Activated T-cell treated with anti-CD3 and anti-CD28 coated beads for 4 hours (primary cell): ENCODE results near the gene CATSPERZ.

Experiments used
- DNase-seq: peaks from one replicate; pipeline ENCODE4 v3.0.0-alpha.2; 2020

The CATSPERZ gene

DNA sequence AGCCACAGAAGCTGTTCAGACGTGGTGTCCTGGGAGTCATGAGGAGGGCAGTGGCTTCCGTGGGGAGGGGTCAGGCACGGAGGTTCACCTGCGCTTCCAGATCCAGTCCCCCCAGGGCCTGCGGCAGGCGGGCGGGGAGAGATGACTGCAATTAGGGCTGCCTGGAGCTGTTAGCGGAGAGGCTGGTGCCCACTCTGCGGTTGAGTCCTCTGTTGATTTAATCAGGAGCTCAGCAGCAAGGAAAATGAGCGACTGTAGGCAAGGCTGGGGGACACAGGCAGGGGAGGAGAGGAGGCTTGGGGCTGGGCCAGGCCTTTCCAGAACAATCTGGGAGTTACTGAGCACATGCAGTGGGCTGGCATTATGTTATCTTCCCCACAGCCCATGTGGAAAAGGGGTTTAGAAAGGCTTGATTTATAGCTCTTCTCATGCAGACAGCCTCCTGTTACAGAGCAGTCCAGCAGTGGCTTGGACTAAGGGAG is 35.7 kb upstream of the CATSPERZ start:
- DNase-seq: no peak

DNA sequence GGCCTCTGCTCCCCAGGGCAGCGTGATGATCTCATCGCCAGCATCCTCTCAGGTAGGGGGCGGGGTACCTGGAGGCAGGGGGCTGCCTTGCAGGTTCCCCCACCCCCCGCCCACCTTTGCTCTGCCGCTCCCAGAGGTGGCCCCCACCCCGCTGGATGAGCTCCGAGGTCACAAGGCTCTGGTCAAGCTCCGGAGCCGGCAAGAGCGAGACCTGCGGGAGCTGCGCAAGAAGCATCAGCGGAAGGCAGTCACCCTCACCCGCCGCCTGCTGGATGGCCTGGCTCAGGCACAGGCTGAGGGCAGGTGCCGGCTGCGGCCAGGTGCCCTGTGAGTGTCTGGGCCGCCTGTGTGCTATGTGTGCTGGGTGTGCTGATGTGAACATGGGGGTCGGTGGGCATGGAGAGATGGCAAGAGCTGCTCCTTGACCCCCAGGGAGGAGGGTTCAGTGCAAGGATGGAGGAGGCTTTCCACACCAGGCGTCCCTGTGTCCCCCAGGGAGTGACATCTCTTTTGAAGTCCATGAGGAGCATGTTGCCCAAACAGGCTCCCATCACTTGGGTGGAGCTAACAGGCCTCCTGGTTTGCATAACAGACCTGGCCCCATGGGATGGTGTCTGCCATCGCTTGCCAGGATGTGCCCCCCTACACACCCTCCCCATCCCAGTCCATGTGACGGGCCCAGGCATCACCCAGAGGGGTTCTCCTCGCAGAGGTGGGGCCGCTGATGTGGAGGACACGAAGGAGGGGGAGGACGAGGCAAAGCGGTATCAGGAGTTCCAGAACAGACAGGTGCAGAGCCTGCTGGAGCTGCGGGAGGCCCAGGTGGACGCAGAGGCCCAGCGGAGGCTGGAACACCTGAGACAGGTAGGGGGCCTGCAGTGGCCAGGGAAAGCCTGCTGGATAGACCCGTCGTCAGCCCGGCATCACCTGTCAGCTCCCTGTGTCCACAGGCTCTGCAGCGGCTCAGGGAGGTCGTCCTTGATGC is 34.7 kb upstream of the CATSPERZ start:
- no peak for DNase-seq

DNA sequence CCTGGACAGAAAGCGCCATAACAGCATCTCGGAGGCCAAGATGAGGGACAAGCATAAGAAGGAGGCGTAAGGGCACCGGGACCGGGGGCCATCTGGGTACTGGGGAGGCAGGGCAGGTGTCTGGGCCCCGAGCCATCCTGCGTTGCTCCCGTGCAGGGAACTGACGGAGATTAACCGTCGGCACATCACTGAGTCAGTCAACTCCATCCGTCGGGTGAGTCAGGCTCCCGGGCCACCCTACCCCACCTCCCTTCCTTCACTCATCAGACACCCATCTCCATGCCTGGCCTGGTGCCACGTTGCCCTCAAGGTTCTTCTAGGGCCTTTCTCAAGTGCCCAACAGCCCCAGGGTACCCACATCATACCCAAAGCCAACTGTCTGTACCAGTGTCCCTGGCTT is 33.8 kb upstream of the CATSPERZ start:
- no peak for DNase-seq

DNA sequence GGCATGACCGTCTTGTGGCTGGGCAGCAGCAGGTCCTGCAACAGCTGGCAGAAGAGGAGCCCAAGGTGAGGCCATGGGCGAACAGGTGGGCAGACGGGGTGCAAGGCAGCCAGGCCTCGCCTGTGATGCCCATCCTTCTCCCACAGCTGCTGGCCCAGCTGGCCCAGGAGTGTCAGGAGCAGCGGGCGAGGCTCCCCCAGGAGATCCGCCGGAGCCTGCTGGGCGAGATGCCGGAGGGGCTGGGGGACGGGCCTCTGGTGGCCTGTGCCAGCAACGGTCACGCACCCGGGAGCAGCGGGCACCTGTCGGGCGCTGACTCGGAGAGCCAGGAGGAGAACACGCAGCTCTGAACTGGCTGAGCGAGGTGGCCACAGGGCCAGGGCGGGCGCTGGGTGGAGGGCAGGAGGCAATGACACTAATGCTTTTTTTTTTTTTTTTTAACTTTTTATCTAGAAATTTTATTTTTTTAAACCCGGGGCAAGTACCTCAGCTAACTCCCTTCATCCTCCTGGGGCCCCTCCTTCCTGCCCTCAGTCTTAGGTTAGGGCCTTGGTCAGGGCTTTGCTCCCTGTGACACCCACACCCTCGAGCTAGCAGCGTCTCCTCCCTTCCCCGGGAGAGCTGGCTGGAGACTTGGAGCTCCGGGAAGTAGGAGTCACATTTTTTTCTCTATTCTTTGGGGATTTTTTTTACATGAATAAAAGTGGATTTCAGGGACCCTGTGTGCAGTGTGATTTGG is 32.8 kb upstream of the CATSPERZ start:
- DNase-seq: no peak

DNA sequence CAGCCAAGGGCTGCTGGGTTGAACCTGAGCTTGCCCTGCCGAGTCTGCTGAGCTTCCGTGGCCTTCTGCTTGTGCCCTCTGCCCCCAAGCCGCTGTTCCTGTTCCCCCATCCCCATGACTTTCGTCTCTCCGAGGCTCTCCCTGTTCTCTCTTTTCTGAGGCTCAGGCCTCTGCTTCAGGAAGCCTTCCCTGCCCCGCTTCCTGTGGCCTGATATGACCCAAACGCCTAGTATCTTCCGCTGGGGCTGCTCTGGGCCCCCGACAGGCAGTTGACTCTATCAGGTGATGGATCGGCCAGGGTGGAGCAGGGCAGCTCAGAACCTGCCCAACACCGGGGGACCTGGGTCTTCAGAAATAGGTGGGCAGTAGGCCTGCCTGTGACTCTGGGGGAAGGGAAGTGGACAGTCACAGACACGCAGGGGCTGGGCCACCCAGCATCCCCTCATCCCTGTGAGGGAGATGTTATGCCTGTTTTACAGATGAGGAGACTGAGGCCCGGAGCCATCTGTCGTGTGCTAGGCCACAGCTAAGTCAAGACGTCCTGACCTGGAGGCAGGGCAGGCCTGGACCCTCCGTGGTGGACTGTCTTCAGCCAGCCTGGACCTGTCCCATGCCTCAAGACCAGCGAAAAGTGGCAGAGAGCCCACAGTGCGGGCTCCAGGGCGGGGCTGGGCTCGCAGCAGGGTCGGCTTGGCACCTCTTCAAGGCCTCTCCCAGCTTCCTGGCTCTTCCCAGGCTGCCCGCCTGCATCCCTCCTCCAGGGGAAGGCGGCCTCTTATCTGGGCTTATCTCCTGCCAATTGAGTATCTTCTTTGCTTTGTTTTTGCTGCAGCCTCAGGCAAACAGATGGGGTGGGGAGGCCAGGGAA is 31.9 kb upstream of the CATSPERZ start:
- DNase-seq: no peak

DNA sequence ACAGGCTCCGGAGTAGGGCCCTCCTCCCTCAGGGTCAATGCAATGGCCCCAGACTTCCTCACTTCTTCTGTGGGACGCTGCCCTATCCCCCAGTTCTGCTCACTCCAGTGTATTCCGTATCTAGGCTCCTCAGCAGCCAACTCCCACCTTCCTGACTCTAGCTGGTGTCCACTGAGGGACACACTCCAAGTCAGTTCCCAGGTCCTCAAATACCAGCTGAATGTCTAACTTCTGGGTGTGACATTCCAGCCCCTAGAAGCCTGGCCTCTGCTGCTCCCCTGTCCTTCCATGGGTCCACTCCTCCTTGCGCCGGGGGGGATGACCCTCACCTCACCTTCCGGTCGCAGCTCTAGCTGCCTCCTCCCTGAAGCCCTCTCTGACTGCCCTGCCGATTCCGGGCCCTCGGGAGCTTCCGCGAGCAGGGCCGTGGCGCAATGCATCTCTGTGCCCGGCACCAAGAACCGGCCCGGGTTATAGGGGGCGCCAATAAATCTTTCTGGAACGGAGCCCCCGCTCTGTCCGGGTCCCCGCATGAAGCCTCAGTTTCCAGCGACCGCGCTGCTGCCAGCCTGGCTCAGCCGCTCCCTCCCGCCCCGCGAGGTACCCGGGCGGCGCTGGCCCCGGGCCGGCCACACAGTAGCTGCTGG is 31.1 kb upstream of the CATSPERZ start:
- no peak for DNase-seq

DNA sequence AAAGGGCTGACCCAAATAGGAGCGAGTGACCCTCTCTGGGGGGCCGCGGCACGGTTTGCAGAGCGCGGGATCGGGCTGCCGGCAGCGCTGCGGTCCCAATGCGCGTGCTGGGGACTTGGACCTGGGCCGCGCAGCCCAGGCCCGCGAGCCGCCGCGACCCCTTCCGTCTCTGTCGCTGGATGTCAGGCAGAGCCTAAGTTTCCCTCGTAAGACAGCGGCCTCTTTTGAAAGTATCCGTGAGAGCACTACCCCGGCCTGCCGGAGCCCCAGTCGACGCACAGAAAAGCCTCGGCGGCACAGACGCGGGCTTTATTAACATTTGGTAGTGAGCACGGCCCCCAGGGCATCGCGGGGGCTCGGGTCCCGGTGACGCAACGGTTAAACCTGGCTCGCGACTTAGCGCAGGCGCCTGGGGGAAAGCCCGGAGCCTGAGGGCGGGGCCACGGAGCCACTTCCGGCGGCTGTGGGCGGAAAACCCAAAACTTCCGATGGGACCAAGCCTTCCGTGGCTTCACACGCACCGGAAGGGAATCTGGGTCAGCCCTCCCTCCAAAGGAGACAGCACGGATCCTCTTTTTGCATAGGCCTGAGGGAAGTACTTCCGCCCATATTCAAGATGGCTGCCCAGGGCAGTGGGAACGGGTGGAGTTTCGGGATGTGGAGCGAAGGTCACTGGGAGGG is 30.5 kb upstream of the CATSPERZ start:
- peak; percentile 96 for DNase-seq

DNA sequence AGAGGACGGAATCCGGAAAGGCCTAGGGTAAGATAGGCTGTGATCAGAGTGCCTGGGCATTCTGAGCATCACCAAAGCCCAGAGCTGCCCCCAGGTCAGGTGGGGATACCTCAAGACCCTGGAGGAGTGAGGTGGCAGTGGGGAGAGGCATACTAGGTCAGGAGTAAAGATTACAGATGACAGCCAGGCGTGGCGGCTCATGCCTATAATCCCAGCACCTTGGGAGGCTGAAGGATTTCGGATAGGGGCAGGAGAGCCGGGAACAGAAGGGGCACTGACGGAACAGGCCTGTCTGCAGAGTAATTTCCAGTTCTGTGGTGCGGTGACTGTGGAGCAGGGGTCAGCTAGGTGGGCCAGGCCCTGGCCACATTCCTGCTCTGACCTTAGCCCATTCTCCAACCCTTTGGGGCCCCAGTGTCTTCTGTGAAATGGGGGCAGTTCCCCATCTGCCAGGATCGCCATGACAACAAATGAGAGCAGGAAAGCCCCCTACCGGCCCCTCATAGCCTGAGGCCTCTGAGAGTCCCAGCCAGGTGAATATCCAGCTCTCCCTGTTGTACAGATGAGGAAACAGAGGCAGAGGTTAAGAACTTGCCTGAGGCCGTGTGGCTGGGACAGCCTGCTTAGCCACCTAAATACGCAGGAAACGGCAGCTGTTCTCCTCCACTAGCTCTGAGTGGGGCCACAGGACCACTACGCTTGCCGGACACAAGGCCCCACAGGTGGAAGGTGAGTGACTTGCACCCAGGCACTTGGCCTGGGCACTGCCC is 24.9 kb upstream of the CATSPERZ start:
- DNase-seq: no peak

DNA sequence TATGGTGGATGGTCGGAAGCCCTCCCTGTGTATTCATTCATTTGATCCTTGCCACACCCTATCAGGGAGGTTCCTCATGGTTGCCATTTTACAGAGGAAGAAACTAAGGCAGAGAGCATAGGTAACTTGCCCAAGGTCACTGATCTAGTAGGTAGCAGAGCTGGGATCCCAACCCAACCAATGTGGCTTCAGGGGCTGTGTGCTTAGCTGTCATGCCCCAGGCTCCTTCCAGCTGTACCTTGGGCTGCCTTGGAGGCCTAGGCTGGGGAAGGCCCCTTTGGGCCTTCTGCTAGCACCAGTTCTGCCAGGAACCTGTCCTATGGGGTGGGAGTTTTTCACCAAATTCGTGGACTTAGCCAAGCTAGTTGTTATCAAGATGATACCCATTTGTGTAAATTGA is 24.3 kb upstream of the CATSPERZ start:
- no peak for DNase-seq

DNA sequence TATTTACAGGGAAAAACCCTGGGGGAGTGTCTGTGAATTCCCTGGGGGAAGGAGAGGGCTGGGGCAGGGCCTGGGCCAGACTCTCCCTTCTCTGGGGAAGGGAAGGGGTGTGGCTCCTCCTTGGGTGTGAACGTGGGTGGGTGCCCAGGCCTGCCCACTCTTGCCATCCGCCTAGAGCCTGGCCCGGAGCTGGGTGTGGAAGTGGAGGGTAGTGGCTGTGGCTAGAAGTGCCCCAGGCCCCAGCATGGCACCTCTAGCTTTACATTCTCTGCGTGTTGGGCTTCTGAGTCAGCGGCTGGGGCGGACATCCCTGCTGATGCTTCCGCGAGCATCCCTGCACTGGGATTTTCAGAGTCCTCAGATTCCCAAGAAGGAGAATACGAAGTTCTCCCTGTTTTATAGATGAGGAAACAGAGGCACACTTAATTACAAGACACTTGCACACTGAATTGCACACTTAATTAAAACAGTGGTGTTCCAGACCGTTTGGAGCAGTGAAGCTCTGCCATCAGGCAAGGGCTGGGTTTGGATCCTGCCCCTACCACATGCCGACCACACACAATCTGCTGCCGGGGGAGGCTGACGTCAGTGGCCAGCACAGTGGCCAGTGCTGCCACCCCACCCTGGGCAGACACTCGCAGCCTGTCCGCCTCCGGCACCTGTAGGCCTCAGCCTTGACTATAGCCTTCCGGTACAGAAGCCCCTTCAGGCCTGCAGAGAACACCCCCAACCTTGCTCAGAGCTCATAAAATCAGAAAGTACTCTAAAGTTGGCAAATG is 23.3 kb upstream of the CATSPERZ start:
- no peak for DNase-seq

DNA sequence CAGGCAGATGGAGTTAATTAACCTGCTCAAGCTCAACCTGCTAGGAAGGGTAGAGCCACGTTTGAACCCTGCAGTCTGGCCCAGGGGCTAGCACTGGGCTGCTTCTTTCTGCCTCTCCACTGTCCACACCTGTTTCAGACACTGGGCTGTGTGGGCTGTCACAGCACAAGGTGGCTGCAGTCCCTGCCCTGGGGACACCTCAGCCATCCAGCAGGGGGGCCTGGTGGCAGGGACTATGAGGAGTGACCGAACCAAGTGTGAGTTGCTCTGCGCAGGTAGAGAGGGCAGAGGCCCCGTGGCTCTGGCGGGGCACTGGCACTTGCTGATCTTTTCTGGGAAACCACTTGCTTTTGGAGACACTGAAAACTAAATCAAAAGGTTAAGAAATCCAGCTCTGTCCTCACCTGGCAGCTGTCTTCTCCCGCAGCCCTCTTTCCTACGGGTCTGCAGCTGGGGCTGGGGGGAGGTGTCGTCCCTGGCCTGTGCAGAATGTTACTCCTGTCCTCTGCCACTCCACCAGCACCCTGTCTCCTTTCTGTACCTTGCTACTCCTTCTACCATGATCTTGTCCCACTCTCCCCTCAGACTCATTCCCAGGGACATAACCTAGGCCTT is 21.5 kb upstream of the CATSPERZ start:
- no peak for DNase-seq

DNA sequence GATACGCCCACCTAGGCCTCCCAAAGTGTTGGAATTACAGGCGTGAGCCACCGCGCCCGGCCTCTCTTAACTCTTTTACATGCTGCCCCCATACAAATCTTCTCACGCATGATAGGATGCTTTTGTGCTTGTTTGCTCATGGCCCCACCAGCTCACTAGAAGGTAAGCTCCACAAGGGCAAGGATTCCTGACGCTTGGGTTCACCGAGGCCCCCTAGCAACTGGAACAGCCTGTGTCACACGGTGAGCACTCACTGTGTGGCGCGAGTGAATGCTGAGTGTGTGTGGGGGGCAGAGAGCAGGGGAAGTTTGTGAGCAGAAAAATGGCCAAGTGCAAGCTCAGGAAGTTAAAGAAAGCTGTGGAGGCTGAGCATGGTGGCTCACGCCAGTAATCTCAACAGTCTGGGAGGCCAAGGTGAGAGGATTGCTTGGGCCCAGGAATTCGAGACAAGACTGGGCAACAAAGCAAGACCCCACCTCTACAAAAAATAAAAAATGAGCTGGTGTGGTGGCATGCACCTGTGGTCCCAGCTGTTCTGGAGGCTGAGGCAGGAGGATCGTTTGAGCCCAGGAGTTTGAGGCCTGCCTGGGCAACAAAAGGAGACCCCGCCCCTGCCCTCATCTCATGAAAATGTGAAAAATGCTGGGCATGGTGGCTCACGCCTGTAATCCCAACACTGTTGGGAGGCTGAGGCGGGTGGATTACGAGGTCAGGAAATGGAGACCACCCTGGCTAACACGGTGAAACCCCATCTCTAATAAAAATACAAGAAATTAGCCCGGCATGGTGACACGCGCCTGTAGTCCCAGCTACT is 18.0 kb upstream of the CATSPERZ start:
- no peak for DNase-seq

DNA sequence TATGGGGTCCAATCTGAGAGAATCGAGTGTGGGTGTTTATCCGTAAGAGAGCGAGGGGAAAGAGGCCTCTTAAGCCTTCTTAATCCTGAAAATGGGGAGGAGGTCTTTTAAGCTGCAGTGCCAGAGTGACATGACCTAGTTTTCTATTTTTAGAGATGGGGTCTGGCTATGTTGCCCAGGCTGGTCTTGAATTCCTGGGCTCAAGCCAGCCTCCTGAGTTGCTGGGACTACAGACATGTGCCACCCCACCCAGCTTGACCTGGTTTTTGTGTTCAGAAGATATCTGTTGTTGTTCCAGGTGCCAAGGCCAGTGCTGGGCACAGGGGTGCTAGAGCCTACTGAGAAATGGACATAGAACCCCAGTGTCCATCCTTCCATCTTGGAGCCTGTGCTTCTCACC is 17.1 kb upstream of the CATSPERZ start:
- DNase-seq: no peak

DNA sequence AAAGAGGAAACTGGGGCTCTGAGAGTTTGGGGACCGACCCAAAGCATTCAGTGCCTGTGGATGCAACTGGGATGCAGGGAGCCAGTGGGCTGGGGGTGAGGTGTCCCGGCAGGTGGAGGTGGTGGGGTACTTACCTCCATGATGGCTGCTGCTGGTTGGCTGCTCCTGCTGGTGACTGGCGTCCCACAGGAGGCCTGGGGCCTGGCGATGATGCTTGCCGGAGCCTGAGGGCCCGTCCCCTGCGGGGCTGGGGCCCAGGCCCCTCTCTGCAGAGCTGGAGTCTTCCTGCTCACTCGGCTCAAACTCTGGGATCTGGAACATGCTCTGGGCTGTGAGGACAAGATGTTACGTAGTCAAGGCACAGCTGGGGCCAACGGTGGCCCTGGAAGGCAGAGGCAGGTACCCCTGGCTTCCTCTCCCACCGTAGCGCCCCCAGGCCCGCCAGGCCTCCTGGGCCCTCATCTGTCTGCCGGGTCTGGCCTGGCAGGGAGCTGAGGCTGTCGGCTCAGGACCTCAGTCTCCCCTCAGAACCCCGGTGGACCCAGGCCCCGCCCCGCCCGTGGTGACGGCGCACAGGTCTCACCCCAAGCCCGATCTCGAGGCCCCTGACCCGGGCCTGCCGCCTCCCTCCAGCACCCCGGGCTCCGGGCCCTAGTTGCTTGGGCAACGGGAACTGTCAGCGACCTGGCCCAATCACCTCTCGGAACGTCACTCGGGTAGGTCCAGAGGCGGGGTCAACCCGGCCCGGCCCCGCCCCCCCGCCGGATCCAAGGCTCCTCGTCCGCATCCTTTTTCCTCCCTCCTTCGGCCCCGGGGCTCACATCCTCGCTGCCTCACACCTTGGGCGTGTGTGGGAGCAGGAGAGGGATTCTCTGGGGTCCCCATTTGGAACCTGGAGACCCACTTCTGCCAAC is 15.9 kb upstream of the CATSPERZ start, which contains the start of gene BAD:
Gene BAD, minus strand, starts transcription at position 618 of the 914 bp plus-strand sequence. Its CDS starts 297 bp downstream, at position 321.
- DNase-seq: peak; percentile 90

DNA sequence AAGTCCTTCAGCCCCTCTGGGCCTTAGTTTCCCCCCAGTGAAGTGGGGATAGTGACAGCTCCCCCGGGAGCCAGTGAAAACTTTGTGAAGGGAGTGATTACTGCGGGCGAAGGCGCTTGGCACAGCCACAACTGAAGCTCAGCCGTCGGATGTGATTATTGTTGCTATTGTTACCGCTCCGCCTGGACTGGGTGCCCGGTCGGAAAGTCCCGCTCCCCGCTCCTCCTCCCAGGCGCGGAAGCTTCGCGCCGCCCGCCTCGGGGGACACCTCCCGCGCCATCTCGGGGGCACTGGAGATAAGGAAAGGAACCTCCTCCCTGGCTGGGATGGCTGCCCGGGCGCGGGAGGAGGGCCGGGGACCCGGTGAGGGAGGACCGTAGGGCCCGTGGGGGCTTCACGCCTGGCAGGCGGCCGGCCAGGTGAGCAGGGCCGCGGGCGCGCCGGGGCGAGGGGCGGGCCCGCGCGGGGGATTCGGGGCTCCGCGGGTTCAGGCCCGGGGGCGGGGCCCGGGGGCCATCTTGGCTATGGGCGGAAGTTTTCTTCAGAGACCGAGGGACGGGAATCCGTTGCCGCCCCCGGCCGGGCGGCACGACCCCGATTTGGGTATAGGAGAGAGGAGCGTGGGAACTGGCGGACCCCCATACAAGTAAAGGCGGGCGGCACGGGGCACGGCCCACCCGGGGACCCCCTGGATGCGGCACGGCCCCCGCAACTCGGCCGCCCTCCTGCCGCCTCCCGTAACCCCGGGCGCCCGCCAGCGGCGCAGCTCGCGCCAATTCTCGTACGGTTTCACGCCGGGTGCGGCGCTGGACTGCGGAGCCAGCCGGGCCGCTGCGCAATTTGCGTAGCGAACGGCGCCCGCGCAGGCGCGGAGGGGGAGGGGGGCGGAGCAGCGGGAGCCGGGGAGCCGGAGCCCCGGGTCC is 14.9 kb upstream of the CATSPERZ start, which contains the start of gene GPR137:
Gene GPR137, plus strand, starts transcription at position 887 of the 923 bp plus-strand sequence. CDS start 677 bp downstream, outside the sequence.
- peak; percentile 90 for DNase-seq
